ENCODE data around the gene IGFBP2.
"Not testable (repeated sequence)": the region's sequence is repeated elsewhere in the genome, so short reads cannot be mapped to it uniquely, and the experiment has no call there.

Gene IGFBP2
- 0.06 to 5.7 (median 1.8) reads per million in 18 experiments for total RNA-seq

- DNase-seq: peak in 1 of 2 donors; percentile 27
Observed at GRCh38 chr2:216632952-216633615, at the start of gene IGFBP2. IGFBP2 (plus strand) TSS chr2:216633420; CDS start chr2:216633524, 104 bp downstream.

GRCh38 chr2:216583606-216584005 is 49.6 kb upstream of the IGFBP2 start:
- no peak for DNase-seq

GRCh38 chr2:216584112-216584511 is 49.1 kb upstream of the IGFBP2 start:
- DNase-seq: no peak

- DNase-seq: no peak
Observed at GRCh38 chr2:216585441-216585840, 47.8 kb upstream of the IGFBP2 start.

GRCh38 chr2:216588861-216589710 is 44.1 kb upstream of the IGFBP2 start:
- no peak for DNase-seq

GRCh38 chr2:216589791-216590190 is 43.4 kb upstream of the IGFBP2 start:
- DNase-seq: no peak

GRCh38 chr2:216590780-216591179 is 42.4 kb upstream of the IGFBP2 start:
- no peak for DNase-seq

GRCh38 chr2:216591480-216591879 is 41.7 kb upstream of the IGFBP2 start:
- DNase-seq: no peak

- no peak for DNase-seq
Observed at GRCh38 chr2:216594081-216594480, 39.1 kb upstream of the IGFBP2 start.

GRCh38 chr2:216596236-216596979 is 36.8 kb upstream of the IGFBP2 start:
- no peak for DNase-seq

GRCh38 chr2:216596980-216597509 is 36.2 kb upstream of the IGFBP2 start:
- no peak for DNase-seq

GRCh38 chr2:216597825-216598224 is 35.4 kb upstream of the IGFBP2 start:
- not testable (repeated sequence) for DNase-seq

GRCh38 chr2:216601632-216602409 is 31.4 kb upstream of the IGFBP2 start:
- no peak for DNase-seq

- no peak for DNase-seq
Observed at GRCh38 chr2:216603010-216603883, 30.0 kb upstream of the IGFBP2 start.

- DNase-seq: no peak
Observed at GRCh38 chr2:216603884-216604245, 29.4 kb upstream of the IGFBP2 start.

- DNase-seq: no peak
Observed at GRCh38 chr2:216604458-216604857, 28.8 kb upstream of the IGFBP2 start.

- no peak for DNase-seq
Observed at GRCh38 chr2:216606551-216607276, 26.5 kb upstream of the IGFBP2 start.

GRCh38 chr2:216607277-216607560 is 26.0 kb upstream of the IGFBP2 start:
- DNase-seq: no peak

GRCh38 chr2:216608525-216608924 is 24.7 kb upstream of the IGFBP2 start:
- no peak for DNase-seq

GRCh38 chr2:216615298-216616082 is 17.7 kb upstream of the IGFBP2 start:
- DNase-seq: no peak
